ENCODE measurements around the gene KNDC1.
"Not testable (repeated sequence)": the region's sequence is repeated elsewhere in the genome, so short reads cannot be mapped to it uniquely, and the experiment has no call there.

KNDC1 gene

GRCh38 chr10:133144771-133145170 is 15.2 kb upstream of the KNDC1 start:
- Histone ChIP-seq H3K36me3 (ENCODE audit: insufficient read depth, low read length) (no peaks in the 10 kb centered on the region), H3K27ac (ENCODE audit: low read depth, low read length) (no peak overlapping the region), H3K4me3 (ENCODE audit: low read depth in 1 of 2, low read length in 2 of 2) (no peak overlapping the region), H3K27me3 (ENCODE audit: control insufficient read depth in 1 of 2, insufficient read depth in 2 of 2, low read length in 2 of 2) (peaks cover 0 to 27% of the 10 kb centered on the region in 2 donors), H3K4me1 (ENCODE audit: insufficient read depth, low read length) (no peaks in the 10 kb centered on the region), H3K9ac (ENCODE audit: low read length) (no peak overlapping the region), H3K9me3 (ENCODE audit: low read length) (no peaks in the 10 kb centered on the region)

- no peaks in the 10 kb centered on the region for H3K4me1 ChIP-seq (ENCODE audit: insufficient read depth, low read length)
- H3K36me3 ChIP-seq (ENCODE audit: insufficient read depth, low read length), result no peaks in the 10 kb centered on the region
- no peak overlapping the region for H3K27ac ChIP-seq (ENCODE audit: low read depth, low read length)
- no peaks in the 10 kb centered on the region for H3K27me3 ChIP-seq (ENCODE audit: control insufficient read depth in 1 of 2, insufficient read depth in 2 of 2, low read length in 2 of 2)
- no peaks in the 10 kb centered on the region for H3K9me3 ChIP-seq (ENCODE audit: low read length)
- H3K9ac ChIP-seq (ENCODE audit: low read length), result no peak overlapping the region
- H3K4me3 ChIP-seq (ENCODE audit: low read depth in 1 of 2, low read length in 2 of 2), result no peak overlapping the region
Measured at GRCh38 chr10:133150226-133150625, 9.8 kb upstream of the KNDC1 start.

GRCh38 chr10:133150656-133151055 is 9.4 kb upstream of the KNDC1 start:
- Histone ChIP-seq H3K9ac (ENCODE audit: low read length) (no peak overlapping the region), H3K27ac (ENCODE audit: low read depth, low read length) (no peak overlapping the region), H3K9me3 (ENCODE audit: low read length) (no peaks in the 10 kb centered on the region), H3K4me3 (ENCODE audit: low read depth in 1 of 2, low read length in 2 of 2) (no peak overlapping the region), H3K27me3 (ENCODE audit: control insufficient read depth in 1 of 2, insufficient read depth in 2 of 2, low read length in 2 of 2) (no peaks in the 10 kb centered on the region), H3K36me3 (ENCODE audit: insufficient read depth, low read length) (no peaks in the 10 kb centered on the region), H3K4me1 (ENCODE audit: insufficient read depth, low read length) (no peaks in the 10 kb centered on the region)

GRCh38 chr10:133151071-133151470 is 8.9 kb upstream of the KNDC1 start:
- not testable (repeated sequence) for H3K9ac ChIP-seq (ENCODE audit: low read length); H3K36me3 ChIP-seq (ENCODE audit: insufficient read depth, low read length); H3K27me3 ChIP-seq (ENCODE audit: control insufficient read depth in 1 of 2, insufficient read depth in 2 of 2, low read length in 2 of 2); H3K9me3 ChIP-seq (ENCODE audit: low read length); H3K27ac ChIP-seq (ENCODE audit: low read depth, low read length); H3K4me3 ChIP-seq (ENCODE audit: low read depth in 1 of 2, low read length in 2 of 2); H3K4me1 ChIP-seq (ENCODE audit: insufficient read depth, low read length)

- Histone ChIP-seq H3K4me3 (ENCODE audit: low read depth in 1 of 2, low read length in 2 of 2) (no peak overlapping the region), H3K27ac (ENCODE audit: low read depth, low read length) (no peak overlapping the region), H3K9ac (ENCODE audit: low read length) (no peak overlapping the region), H3K27me3 (ENCODE audit: control insufficient read depth in 1 of 2, insufficient read depth in 2 of 2, low read length in 2 of 2) (no peaks in the 10 kb centered on the region), H3K36me3 (ENCODE audit: insufficient read depth, low read length) (no peaks in the 10 kb centered on the region), H3K9me3 (ENCODE audit: low read length) (no peaks in the 10 kb centered on the region), H3K4me1 (ENCODE audit: insufficient read depth, low read length) (no peaks in the 10 kb centered on the region)
Measured at GRCh38 chr10:133151543-133151972, 8.5 kb upstream of the KNDC1 start.

- no peaks in the 10 kb centered on the region for H3K4me1 ChIP-seq (ENCODE audit: insufficient read depth, low read length)
- peaks cover 0 to 8% of the 10 kb centered on the region in 2 donors for H3K27me3 ChIP-seq (ENCODE audit: control insufficient read depth in 1 of 2, insufficient read depth in 2 of 2, low read length in 2 of 2)
- no peak overlapping the region for H3K9ac ChIP-seq (ENCODE audit: low read length)
- H3K9me3 ChIP-seq (ENCODE audit: low read length), result no peaks in the 10 kb centered on the region
- no peaks in the 10 kb centered on the region for H3K36me3 ChIP-seq (ENCODE audit: insufficient read depth, low read length)
- no peak overlapping the region for H3K4me3 ChIP-seq (ENCODE audit: low read depth in 1 of 2, low read length in 2 of 2)
- no peak overlapping the region for H3K27ac ChIP-seq (ENCODE audit: low read depth, low read length)
Measured at GRCh38 chr10:133154411-133154810, 5.6 kb upstream of the KNDC1 start.

- no peak overlapping the region for H3K4me3 ChIP-seq (ENCODE audit: low read depth in 1 of 2, low read length in 2 of 2)
- no peaks in the 10 kb centered on the region for H3K4me1 ChIP-seq (ENCODE audit: insufficient read depth, low read length)
- no peak overlapping the region for H3K9ac ChIP-seq (ENCODE audit: low read length)
- no peaks in the 10 kb centered on the region for H3K9me3 ChIP-seq (ENCODE audit: low read length)
- peaks cover 0 to 11% of the 10 kb centered on the region in 2 donors for H3K27me3 ChIP-seq (ENCODE audit: control insufficient read depth in 1 of 2, insufficient read depth in 2 of 2, low read length in 2 of 2)
- no peaks in the 10 kb centered on the region for H3K36me3 ChIP-seq (ENCODE audit: insufficient read depth, low read length)
- no peak overlapping the region for H3K27ac ChIP-seq (ENCODE audit: low read depth, low read length)
Measured at GRCh38 chr10:133154996-133155778, 4.8 kb upstream of the KNDC1 start.

- no peak overlapping the region for H3K9ac ChIP-seq (ENCODE audit: low read length)
- H3K9me3 ChIP-seq (ENCODE audit: low read length), result no peaks in the 10 kb centered on the region
- no peaks in the 10 kb centered on the region for H3K36me3 ChIP-seq (ENCODE audit: insufficient read depth, low read length)
- no peak overlapping the region for H3K4me3 ChIP-seq (ENCODE audit: low read depth in 1 of 2, low read length in 2 of 2)
- H3K4me1 ChIP-seq (ENCODE audit: insufficient read depth, low read length), result peaks cover 12% of the 10 kb centered on the region
- H3K27me3 ChIP-seq (ENCODE audit: control insufficient read depth in 1 of 2, insufficient read depth in 2 of 2, low read length in 2 of 2), result peaks cover 5 to 27% of the 10 kb centered on the region in 2 donors
- H3K27ac ChIP-seq (ENCODE audit: low read depth, low read length), result no peak overlapping the region
Measured at GRCh38 chr10:133156674-133157579, 3.1 kb upstream of the KNDC1 start.

- no peaks in the 10 kb centered on the region for H3K36me3 ChIP-seq (ENCODE audit: insufficient read depth, low read length)
- no peaks in the 10 kb centered on the region for H3K9me3 ChIP-seq (ENCODE audit: low read length)
- H3K9ac ChIP-seq (ENCODE audit: low read length), result no peak overlapping the region
- peaks cover 12% of the 10 kb centered on the region for H3K4me1 ChIP-seq (ENCODE audit: insufficient read depth, low read length)
- H3K27ac ChIP-seq (ENCODE audit: low read depth, low read length), result no peak overlapping the region
- no peak overlapping the region for H3K4me3 ChIP-seq (ENCODE audit: low read depth in 1 of 2, low read length in 2 of 2)
- peaks cover 14 to 36% of the 10 kb centered on the region in 2 donors for H3K27me3 ChIP-seq (ENCODE audit: control insufficient read depth in 1 of 2, insufficient read depth in 2 of 2, low read length in 2 of 2)
Measured at GRCh38 chr10:133157662-133158436, 2.2 kb upstream of the KNDC1 start.

- Histone ChIP-seq H3K4me1 (ENCODE audit: insufficient read depth, low read length) (peaks cover 12% of the 10 kb centered on the region), H3K9me3 (ENCODE audit: low read length) (no peaks in the 10 kb centered on the region), H3K27me3 (ENCODE audit: control insufficient read depth in 1 of 2, insufficient read depth in 2 of 2, low read length in 2 of 2) (peaks cover 14 to 41% of the 10 kb centered on the region in 2 donors), H3K27ac (ENCODE audit: low read depth, low read length) (no peak overlapping the region), H3K36me3 (ENCODE audit: insufficient read depth, low read length) (no peaks in the 10 kb centered on the region), H3K9ac (ENCODE audit: low read length) (no peak overlapping the region), H3K4me3 (ENCODE audit: low read depth in 1 of 2, low read length in 2 of 2) (no peak overlapping the region)
Measured at GRCh38 chr10:133158437-133158755, 1.6 kb upstream of the KNDC1 start.

Measured in muscle layer of colon (tissue), 2 donors.